ENCODE results near the gene CD300LF. TPM values are rescaled to one million over a fixed set of nuclear protein-coding genes. Genes with fewer than 3 reads are reported as not detected.

CD300LF gene
- total RNA-seq, 1 experiment from 2014 or later: not detected

DNA sequence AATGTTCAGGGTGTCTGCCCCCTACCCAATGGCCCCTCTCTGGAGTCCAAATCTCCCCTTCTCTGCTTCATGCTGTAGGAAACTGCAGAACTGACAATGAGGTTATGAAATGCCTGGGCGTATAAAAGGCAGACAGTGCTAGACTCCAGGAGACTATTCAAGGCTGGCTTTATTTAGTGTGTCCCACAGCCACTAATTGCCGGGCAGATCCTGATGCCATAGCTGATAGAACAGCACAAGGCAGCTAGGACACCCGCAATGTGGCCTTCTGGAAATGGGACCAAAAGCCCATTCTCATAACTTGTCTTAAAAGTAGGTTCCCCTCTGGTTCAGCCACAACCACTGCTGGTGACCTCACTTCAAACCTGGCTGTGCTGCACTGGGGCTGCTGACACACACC is 60.7 kb downstream of the CD300LF start:
- no peak overlapping the region for H2AFZ ChIP-seq (ENCODE audit: low read depth, low read length, poor library complexity, severe bottlenecking)
- no peak for DNase-seq (ENCODE audit: low read depth, low spot score)
- H3K4me3 ChIP-seq (replicated peaks in 1 of 2; ENCODE audit: low read depth in 1 of 2, low read length in 2 of 2): no peak overlapping the region
- H3K9me3 ChIP-seq (ENCODE audit: control insufficient read depth in 1 of 2, insufficient read depth in 1 of 2, low read depth in 1 of 2, low read length in 2 of 2): no peaks in the 10 kb centered on the region
- H3K36me3 ChIP-seq (ENCODE audit: control insufficient read depth in 1 of 2, insufficient read depth in 2 of 2, low read length in 2 of 2): no peaks in the 10 kb centered on the region
- intact Hi-C loops (cut with micrococcal nuclease): no loop called here
- H3K4me2 ChIP-seq (ENCODE audit: low read length): no peak overlapping the region
- RAD21 ChIA-PET (ENCODE audit: low non-redundant PET in 1 of 2, low total read pairs in 2 of 2, uncharacterized antibody in 2 of 2, unreplicated experiment in 2 of 2): no interaction called here
- H3K4me1 ChIP-seq (ENCODE audit: control insufficient read depth in 1 of 2, insufficient read depth in 2 of 2, low read length in 2 of 2): no peaks in the 10 kb centered on the region
- no peak overlapping the region for H3K27ac ChIP-seq (ENCODE audit: low read depth, low read length)
- POLR2A ChIA-PET: no interaction called here
- no peaks in the 10 kb centered on the region for H3K9me2 ChIP-seq (ENCODE audit: insufficient read depth)
- no peak overlapping the region for H3K9ac ChIP-seq (ENCODE audit: low read length)
- ATAC-seq: no peak
- CTCF ChIA-PET: interaction anchor here (0.6 kb wide), 1 partner anchor 85 kb away, joined by 3 read pairs; no protein-coding TSS in a partner anchor
- no peaks in the 10 kb centered on the region for H4K20me1 ChIP-seq (ENCODE audit: insufficient read depth)
- no peaks in the 10 kb centered on the region for H3K79me2 ChIP-seq (ENCODE audit: insufficient read depth, low read length)
- no TSS peak for BruUV-seq (replicated peaks)
- no peak for TF ChIP-seq ZBTB33 (IDR thresholded peaks at IDR 0.05; ENCODE audit: extremely low read depth, insufficient replicate concordance, low read length)
- TF ChIP-seq, protein P1, sequence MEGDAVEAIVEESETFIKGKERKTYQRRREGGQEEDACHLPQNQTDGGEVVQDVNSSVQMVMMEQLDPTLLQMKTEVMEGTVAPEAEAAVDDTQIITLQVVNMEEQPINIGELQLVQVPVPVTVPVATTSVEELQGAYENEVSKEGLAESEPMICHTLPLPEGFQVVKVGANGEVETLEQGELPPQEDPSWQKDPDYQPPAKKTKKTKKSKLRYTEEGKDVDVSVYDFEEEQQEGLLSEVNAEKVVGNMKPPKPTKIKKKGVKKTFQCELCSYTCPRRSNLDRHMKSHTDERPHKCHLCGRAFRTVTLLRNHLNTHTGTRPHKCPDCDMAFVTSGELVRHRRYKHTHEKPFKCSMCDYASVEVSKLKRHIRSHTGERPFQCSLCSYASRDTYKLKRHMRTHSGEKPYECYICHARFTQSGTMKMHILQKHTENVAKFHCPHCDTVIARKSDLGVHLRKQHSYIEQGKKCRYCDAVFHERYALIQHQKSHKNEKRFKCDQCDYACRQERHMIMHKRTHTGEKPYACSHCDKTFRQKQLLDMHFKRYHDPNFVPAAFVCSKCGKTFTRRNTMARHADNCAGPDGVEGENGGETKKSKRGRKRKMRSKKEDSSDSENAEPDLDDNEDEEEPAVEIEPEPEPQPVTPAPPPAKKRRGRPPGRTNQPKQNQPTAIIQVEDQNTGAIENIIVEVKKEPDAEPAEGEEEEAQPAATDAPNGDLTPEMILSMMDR (IDR thresholded peaks at IDR 0.05 in 2 of 3, conservative IDR thresholded peaks at IDR 0.05 in 1 of 3; ENCODE audit: borderline replicate concordance in 1 of 3, insufficient read depth in 1 of 3, low read depth in 2 of 3, low read length in 2 of 3): no peak
- peaks cover 70% of the 10 kb centered on the region for H3K27me3 ChIP-seq (ENCODE audit: insufficient read depth, low read length)

DNA sequence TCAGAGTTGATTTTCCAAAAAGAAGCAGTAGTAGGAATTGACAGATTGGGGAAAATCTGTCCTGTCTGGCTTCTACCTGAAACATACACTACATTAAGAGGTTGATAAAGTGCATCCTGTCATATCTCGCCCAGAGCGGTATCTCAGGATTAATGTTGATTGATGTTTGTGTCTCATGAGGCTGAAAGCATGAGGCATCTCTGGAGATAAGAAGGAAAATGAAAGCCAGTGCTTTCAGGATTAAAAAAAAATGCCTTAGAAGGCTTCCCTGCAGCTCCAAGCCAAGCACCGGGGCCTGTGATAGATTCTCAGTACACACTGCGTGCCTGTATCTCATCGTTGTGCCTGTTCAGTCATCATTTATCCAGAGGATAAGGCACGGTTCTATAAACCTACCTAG is 62.8 kb downstream of the CD300LF start:
- intact Hi-C loops (cut with micrococcal nuclease): no loop called here
- RAD21 ChIA-PET (ENCODE audit: low non-redundant PET in 1 of 2, low total read pairs in 2 of 2, uncharacterized antibody in 2 of 2, unreplicated experiment in 2 of 2): no interaction called here
- Histone ChIP-seq H3K4me2 (ENCODE audit: low read length) (no peak overlapping the region), H3K9ac (ENCODE audit: low read length) (no peak overlapping the region), H3K4me3 (replicated peaks in 1 of 2; ENCODE audit: low read depth in 1 of 2, low read length in 2 of 2) (no peak overlapping the region), H2AFZ (ENCODE audit: low read depth, low read length, poor library complexity, severe bottlenecking) (no peak overlapping the region), H3K27ac (ENCODE audit: low read depth, low read length) (no peak overlapping the region), H3K9me3 (ENCODE audit: control insufficient read depth in 1 of 2, insufficient read depth in 1 of 2, low read depth in 1 of 2, low read length in 2 of 2) (no peaks in the 10 kb centered on the region), H3K79me2 (ENCODE audit: insufficient read depth, low read length) (no peaks in the 10 kb centered on the region), H3K36me3 (ENCODE audit: control insufficient read depth in 1 of 2, insufficient read depth in 2 of 2, low read length in 2 of 2) (no peaks in the 10 kb centered on the region), H3K27me3 (ENCODE audit: insufficient read depth, low read length) (peaks cover 77% of the 10 kb centered on the region), H4K20me1 (ENCODE audit: insufficient read depth) (no peaks in the 10 kb centered on the region), H3K9me2 (ENCODE audit: insufficient read depth) (no peaks in the 10 kb centered on the region), H3K4me1 (ENCODE audit: control insufficient read depth in 1 of 2, insufficient read depth in 2 of 2, low read length in 2 of 2) (no peaks in the 10 kb centered on the region)
- CTCF ChIA-PET: no interaction called here
- no peak for ATAC-seq
- no peak for DNase-seq (ENCODE audit: low read depth, low spot score)
- no TSS peak for BruUV-seq (replicated peaks)
- POLR2A ChIA-PET: no interaction called here
- TF ChIP-seq POLR2AphosphoS5 (IDR thresholded peaks at IDR 0.05; ENCODE audit: low read depth, low read length) (no peak), EZH2 (IDR thresholded peaks at IDR 0.05) (no peak), CBX3 (IDR thresholded peaks at IDR 0.05; ENCODE audit: low read depth) (no peak), YY1 (IDR thresholded peaks at IDR 0.05; ENCODE audit: extremely low read depth, insufficient replicate concordance, low read depth, low read length) (no peak), CEBPB (IDR thresholded peaks at IDR 0.05; ENCODE audit: low read depth) (no peak), SRF (IDR thresholded peaks at IDR 0.05; ENCODE audit: low read depth) (no peak), ELF1 (IDR thresholded peaks at IDR 0.05; ENCODE audit: borderline replicate concordance, low read depth) (no peak)
- TF ChIP-seq, protein P1 (IDR thresholded peaks at IDR 0.05 in 2 of 3, conservative IDR thresholded peaks at IDR 0.05 in 1 of 3; ENCODE audit: borderline replicate concordance in 1 of 3, insufficient read depth in 1 of 3, low read depth in 2 of 3, low read length in 2 of 3): no peak
